ENCODE data around the gene AGPAT3.

Gene AGPAT3

GRCh38 chr21:43956670-43957035, 91.6 kb downstream of the AGPAT3 start:
- no peak for TF ChIP-seq CTCF (IDR thresholded peaks at IDR 0.05)
- H3K36me3 Mint-ChIP-seq (ENCODE audit: low read depth) = peaks cover 14% of the 10 kb centered on the region
- no peak overlapping the region for H3K4me3 Mint-ChIP-seq
- peak overlapping the region; percentile 91 for H3K27ac Mint-ChIP-seq
- DNase-seq = no peak
- H3K27me3 Mint-ChIP-seq (ENCODE audit: low read depth, poor library complexity) = no peaks in the 10 kb centered on the region
- peaks cover 36% of the 10 kb centered on the region for H3K4me1 Mint-ChIP-seq
- peaks cover 5% of the 10 kb centered on the region for H3K9me3 Mint-ChIP-seq

- H3K4me3 Mint-ChIP-seq = no peak overlapping the region
- peak; percentile 54 for DNase-seq
- H3K9me3 Mint-ChIP-seq = peaks cover 5% of the 10 kb centered on the region
- H3K4me1 Mint-ChIP-seq = peaks cover 37% of the 10 kb centered on the region
- no peak overlapping the region for H3K27ac Mint-ChIP-seq
- peaks cover 15% of the 10 kb centered on the region for H3K36me3 Mint-ChIP-seq (ENCODE audit: low read depth)
- no peaks in the 10 kb centered on the region for H3K27me3 Mint-ChIP-seq (ENCODE audit: low read depth, poor library complexity)
- no peak for TF ChIP-seq CTCF (IDR thresholded peaks at IDR 0.05)
These were observed 92.1 kb downstream of the AGPAT3 start for GRCh38 chr21:43957128-43957571.

- Mint-ChIP-seq H3K4me1 (peaks cover 37% of the 10 kb centered on the region), H3K27ac (no peak overlapping the region), H3K4me3 (no peak overlapping the region), H3K36me3 (ENCODE audit: low read depth) (peaks cover 19% of the 10 kb centered on the region), H3K9me3 (peaks cover 9% of the 10 kb centered on the region), H3K27me3 (ENCODE audit: low read depth, poor library complexity) (no peaks in the 10 kb centered on the region)
- DNase-seq = peak; percentile 65
- no peak for TF ChIP-seq CTCF (IDR thresholded peaks at IDR 0.05)
These were observed 92.8 kb downstream of the AGPAT3 start for GRCh38 chr21:43957611-43958362.

GRCh38 chr21:43958364-43959158, 93.5 kb downstream of the AGPAT3 start:
- Mint-ChIP-seq H3K27me3 (ENCODE audit: low read depth, poor library complexity) (no peaks in the 10 kb centered on the region), H3K4me1 (peaks cover 34% of the 10 kb centered on the region), H3K9me3 (peaks cover 17% of the 10 kb centered on the region), H3K36me3 (ENCODE audit: low read depth) (peaks cover 27% of the 10 kb centered on the region), H3K27ac (no peak overlapping the region), H3K4me3 (no peak overlapping the region)
- no peak for TF ChIP-seq CTCF (IDR thresholded peaks at IDR 0.05)
- no peak for DNase-seq

- peaks cover 25% of the 10 kb centered on the region for H3K4me1 Mint-ChIP-seq
- no peak overlapping the region for H3K4me3 Mint-ChIP-seq
- peaks cover 22% of the 10 kb centered on the region for H3K9me3 Mint-ChIP-seq
- H3K36me3 Mint-ChIP-seq (ENCODE audit: low read depth) = peaks cover 33% of the 10 kb centered on the region
- no peak for DNase-seq
- H3K27ac Mint-ChIP-seq = peak overlapping the region; percentile 60
- no peaks in the 10 kb centered on the region for H3K27me3 Mint-ChIP-seq (ENCODE audit: low read depth, poor library complexity)
- TF ChIP-seq CTCF (IDR thresholded peaks at IDR 0.05) = no peak
These were observed 94.5 kb downstream of the AGPAT3 start for GRCh38 chr21:43959231-43960116.
